WI38 (cell line): ENCODE measurements around the gene COG8.

Experiments
- H3K4me3 ChIP-seq: 2 replicates; pipeline ENCODE4 v1.5.1; 2011; ENCODE audit warnings: low read depth, mild to moderate bottlenecking, control low read depth, low read length
- TF ChIP-seq, protein P1 (sequence below): IDR thresholded peaks from 2 replicates; pipeline ENCODE4 v1.5.1; 2012; ENCODE audit warnings: low read depth, mild to moderate bottlenecking, control low read depth, low read length

COG8 gene

GRCh38 chr16:69376393-69377059, 37.2 kb upstream of the COG8 start:
- TF ChIP-seq, protein P1, sequence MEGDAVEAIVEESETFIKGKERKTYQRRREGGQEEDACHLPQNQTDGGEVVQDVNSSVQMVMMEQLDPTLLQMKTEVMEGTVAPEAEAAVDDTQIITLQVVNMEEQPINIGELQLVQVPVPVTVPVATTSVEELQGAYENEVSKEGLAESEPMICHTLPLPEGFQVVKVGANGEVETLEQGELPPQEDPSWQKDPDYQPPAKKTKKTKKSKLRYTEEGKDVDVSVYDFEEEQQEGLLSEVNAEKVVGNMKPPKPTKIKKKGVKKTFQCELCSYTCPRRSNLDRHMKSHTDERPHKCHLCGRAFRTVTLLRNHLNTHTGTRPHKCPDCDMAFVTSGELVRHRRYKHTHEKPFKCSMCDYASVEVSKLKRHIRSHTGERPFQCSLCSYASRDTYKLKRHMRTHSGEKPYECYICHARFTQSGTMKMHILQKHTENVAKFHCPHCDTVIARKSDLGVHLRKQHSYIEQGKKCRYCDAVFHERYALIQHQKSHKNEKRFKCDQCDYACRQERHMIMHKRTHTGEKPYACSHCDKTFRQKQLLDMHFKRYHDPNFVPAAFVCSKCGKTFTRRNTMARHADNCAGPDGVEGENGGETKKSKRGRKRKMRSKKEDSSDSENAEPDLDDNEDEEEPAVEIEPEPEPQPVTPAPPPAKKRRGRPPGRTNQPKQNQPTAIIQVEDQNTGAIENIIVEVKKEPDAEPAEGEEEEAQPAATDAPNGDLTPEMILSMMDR: no peak

GRCh38 chr16:69373019-69373418, 33.7 kb upstream of the COG8 start:
- TF ChIP-seq, protein P1: no peak
- no peak overlapping the region for H3K4me3 ChIP-seq

More at GRCh38 chr16:69376393-69377059, 37.2 kb upstream of the COG8 start:
- no peak overlapping the region for H3K4me3 ChIP-seq

DNA sequence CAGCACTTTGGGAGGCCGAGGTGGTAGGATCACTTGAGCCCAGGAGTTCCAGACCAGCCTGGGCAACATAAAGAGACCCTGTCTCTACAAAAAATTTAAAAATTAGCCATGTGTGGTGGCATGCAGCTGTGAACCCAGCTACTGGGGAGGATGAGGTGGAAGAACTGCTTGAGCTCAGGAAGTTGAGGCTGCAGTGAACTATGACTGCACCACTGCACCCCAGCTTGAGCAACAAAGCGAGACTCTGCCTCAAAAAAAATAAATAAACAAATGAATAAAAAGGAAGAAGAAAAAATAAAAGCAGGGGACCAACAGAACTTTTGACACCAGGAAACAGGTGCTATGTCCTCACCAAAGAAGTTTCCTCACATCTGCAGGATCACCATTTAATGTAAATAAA, 32.2 kb upstream of the COG8 start:
- TF ChIP-seq, protein P1: no peak
- no peak overlapping the region for H3K4me3 ChIP-seq

GRCh38 chr16:69368866-69369265, 29.5 kb upstream of the COG8 start:
- TF ChIP-seq, protein P1: no peak
- H3K4me3 ChIP-seq: no peak overlapping the region

- TF ChIP-seq, protein P1: no peak
- no peak overlapping the region for H3K4me3 ChIP-seq
Measured at GRCh38 chr16:69367980-69368379, 28.6 kb upstream of the COG8 start.

DNA sequence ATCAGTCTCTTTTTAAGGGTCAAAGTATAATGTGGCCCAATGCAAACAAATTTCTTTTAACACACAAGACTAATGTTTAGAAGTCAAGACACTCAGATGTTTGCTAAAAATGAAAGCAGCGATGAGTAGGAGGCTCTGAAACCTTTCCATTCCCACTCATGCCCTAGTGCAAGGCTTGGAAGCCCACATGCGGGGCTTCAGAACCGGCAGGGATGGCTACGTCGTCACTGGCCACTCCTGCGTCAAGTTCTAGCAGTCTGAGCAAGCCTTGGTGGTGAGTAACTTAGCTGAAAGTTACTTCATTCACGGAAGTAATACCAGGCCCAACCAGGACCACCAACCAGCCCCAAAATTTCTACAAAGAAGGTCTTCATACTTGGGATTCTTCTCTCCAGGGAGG, 27.1 kb upstream of the COG8 start:
- TF ChIP-seq, protein P1: no peak
- no peak overlapping the region for H3K4me3 ChIP-seq

DNA sequence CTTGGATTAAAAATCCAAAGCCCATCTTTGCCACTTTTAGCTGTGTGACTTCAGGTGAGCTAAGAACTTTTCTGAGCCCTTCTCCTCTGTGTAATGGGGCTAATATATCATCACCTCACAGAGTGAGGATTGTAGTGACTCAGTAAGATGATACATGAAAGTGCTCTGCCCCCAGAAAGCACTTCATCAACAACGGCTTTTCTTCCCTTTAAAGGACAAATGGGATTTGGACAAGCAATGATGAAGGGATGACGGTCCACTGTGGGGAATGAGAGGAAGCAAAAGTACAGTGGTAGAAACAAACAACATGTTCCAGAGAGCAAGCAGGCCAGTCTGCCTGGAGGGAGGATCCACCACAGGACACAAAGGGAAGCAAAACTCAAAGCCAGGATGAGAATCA, 26.5 kb upstream of the COG8 start:
- TF ChIP-seq, protein P1: no peak
- H3K4me3 ChIP-seq: no peak overlapping the region
